HG02763 (cell line): ENCODE data around the gene AKR1E2.

ENCODE experiments used
- ATAC-seq: cut with Tn5 transposase; IDR thresholded peaks from one replicate; pipeline ENCODE4 v1.9.1; 2021; ENCODE audit warnings: mild to moderate bottlenecking, moderate library complexity; ENCODE audit not compliant: unreplicated experiment

The AKR1E2 gene

DNA sequence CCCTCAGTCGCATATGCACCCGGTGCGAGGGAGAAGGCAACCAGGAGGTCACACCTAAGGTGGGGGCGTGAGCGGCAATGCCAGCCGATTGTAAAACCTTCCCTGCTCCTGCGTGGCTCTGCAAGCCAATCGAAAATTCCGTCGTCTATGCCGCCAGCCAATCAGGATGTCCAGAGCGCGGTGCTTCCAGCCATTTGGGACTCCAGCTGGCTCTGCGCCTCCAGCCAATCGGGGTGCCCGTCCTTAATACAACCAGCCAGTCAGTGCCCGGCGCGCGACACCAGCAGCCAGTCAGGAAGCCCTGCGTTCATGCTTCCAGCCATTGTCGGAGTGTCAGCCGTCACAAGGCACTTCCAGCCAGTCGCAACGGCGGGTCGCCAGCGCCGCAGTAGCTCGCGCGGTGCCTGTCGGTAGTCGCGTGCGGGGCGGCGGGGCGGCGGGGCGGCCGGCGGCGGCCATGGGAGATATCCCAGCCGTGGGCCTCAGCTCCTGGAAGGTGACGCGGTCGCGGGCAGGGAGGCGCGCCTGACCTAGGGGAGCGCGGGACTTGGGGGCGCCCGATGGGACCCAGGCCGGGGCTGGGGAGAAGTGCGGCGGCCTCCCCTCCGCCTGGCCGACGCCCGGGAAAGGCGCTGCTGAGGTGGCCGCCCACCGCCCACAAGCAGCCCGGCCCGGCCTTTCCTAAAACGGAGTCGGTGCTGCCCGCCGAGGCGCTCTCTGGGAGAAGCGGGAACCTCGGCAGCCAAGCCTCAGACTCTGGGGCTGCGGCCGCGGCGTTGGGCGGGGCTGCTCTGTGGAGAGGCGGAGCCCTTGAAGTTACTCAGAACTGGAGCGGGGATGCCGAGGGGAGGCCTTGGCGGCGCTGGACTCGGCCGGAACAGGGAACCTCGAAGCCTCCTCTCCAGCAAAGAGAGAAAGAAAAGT lies at the start of gene AKR1E2:
Gene AKR1E2, plus strand, starts transcription at position 340 of the 924 bp plus-strand sequence. Its CDS starts 118 bp downstream, at position 458.
- ATAC-seq: no peak

GRCh38 chr10:4776234-4776638 lies 49.8 kb upstream of the AKR1E2 start:
- ATAC-seq: no peak

DNA sequence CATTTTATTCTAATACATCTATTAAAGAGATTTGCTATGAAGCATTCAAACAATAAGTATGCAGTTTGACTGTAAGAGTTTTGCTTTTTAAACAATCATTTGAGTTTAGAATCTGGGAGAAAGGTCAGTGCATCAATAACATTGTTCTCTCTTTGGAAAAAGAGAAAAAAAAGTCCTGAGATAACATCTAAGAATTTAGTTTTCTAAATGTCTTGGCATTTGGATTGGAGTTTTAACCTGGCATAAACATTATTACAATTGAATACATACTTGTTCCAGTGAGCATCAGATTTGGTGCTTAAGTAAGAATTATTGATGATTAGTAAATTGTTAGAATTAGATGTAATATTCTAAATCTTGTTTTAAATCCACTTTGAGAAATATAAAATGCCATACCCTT lies 47.2 kb upstream of the AKR1E2 start:
- ATAC-seq: no peak

- no peak for ATAC-seq
Measured at GRCh38 chr10:4780091-4780490, 45.9 kb upstream of the AKR1E2 start.

DNA sequence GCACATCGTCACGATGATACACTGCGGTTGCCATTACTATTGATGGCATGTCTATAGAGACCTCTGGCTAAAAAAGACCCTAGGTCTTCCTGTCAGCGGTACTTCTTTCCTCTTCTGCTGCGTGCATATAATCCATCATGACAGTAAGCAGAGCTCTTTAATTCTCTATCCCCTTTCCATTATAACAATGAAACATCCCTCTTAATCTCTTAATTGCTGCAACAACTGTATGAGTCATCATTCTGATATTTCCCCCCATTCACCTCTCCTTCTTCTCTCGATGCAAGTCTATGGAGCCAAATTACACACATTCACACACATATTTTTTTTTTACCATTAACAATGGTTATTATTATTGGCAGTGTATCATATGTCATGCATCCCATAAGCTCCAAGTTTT lies 45.2 kb upstream of the AKR1E2 start:
- ATAC-seq: no peak

DNA sequence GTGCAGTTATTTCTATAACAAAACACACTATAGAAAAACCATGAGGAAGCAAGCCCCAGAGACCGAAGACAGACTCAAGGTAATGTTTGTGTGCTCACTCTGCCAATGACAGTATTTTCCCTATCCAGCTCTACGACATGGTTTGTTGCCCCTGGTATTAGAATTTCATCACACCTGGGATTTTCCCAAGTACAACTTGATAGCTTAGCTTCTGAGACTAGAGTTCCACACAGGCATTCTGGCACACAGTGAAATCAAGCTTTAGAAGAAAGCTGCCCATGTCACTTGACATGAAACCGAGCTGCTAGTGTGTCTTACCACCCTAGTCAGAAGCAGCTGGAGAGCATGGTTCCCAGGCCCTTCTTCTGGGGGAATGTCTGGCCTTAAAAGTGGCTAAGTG lies 44.1 kb upstream of the AKR1E2 start:
- no peak for ATAC-seq

- no peak for ATAC-seq
Measured at GRCh38 chr10:4784667-4785333, 41.2 kb upstream of the AKR1E2 start.

DNA sequence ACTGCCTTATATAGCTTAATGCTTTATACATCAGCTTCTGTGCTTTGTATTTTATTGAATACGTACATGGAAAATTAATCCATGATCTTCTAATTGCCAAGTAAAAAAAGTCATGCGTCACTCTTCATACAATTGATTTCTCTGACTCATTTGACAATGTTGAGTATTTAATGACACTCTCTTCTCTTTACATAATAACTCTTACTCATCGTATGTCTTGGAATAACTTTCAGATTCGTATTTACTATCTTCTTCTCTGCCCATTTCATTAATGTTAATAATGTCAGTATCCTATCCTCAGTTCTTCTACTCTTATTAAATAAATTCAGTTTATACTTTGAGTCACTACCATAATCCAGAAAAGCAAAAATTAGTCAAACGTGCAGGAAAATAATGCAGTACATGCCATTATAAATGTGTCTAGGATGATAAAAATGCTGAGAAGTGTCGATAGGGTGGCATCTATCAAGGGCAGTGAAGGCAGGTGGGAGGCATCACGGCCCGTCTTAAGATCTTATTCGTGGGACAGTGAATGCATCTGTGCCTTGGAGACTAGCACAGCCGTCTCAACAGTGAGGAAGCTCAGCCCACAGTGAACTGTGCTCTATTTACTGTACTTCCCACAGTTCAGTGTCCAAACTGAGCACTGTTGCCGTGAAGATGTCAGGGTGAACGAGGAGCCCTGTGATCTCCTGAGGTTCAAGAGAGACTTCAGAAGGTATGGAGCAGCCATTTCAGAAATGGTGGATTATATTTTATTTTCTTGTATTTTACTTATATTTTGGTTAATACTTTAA lies 39.8 kb upstream of the AKR1E2 start:
- ATAC-seq: no peak

- ATAC-seq: no peak
Measured at GRCh38 chr10:4790045-4790444, 36.0 kb upstream of the AKR1E2 start.

- ATAC-seq: no peak
Measured at GRCh38 chr10:4790922-4791321, 35.1 kb upstream of the AKR1E2 start.

DNA sequence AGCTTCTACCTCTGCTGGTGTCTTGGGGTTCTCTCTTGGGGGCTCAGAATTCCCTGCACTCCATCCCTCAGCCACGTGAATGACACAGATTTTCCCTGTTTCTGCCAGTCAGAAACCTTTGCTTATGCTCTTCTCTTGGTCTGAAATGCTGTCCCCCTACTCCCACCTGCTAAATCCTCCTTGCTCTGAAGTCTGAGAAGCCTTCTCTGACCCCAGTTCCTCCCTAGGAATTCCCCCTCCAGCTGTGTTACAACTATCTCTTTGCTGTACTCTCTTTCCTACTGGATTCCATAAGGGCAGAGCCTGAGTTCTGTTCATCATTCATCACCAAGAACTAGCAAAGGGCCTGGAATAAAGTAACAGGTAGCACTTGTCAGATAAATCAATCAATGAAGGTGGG lies 33.6 kb upstream of the AKR1E2 start:
- ATAC-seq: no peak

DNA sequence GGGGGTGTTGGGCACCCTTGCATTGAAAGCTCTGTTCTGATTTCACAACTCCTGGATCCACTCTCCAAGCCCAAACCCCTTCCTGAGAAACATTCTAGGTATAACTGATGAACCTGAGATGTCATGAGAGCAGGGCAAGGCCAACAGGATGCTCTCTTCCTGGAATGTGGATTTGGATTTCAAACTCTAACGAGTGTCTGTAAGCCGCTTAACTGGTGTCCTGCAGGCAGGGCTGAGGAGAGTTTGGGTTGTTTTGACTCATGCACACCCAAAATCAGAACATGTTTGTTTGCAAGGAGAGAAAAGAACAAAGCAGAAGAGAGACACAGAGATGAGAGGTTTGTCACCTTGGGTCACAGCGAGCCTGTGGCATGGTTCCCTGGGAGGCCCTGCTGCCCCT lies 24.6 kb upstream of the AKR1E2 start:
- ATAC-seq: no peak

DNA sequence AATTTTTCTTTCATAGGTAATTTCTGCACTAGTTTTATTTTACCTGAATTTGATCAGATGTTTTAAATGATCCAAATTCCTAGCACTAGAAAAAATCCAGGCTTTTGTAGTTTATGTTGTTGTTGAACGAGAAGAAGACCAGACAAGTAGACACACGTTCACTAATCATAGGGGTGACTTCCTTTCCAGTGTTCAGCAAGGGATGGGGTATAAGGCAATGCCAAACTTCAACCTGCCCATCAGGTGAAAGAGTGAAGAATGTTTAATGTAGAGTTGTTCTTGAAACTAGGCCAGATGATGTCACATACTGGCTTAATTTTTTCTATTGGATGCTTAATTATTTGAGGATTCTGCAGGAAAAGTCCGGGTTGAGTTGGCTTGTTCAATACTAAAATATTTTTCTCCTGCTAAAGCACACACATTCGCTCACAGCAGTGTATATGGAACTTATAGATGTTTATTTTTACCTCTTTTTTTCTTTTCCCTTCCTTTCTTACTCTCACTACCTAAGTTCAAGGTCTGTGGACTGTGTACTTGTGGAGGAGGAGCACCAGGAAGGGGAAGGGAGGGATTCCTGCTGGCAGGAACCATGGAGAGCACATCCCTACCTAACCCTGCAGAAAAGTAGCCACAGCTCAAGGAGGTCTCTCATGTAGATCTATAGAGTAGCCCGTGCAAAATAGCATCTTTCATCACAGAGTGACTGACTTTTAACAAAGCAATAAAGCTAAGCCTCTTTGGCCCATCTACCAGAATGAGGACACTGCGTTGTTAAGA lies 23.1 kb upstream of the AKR1E2 start:
- no peak for ATAC-seq

DNA sequence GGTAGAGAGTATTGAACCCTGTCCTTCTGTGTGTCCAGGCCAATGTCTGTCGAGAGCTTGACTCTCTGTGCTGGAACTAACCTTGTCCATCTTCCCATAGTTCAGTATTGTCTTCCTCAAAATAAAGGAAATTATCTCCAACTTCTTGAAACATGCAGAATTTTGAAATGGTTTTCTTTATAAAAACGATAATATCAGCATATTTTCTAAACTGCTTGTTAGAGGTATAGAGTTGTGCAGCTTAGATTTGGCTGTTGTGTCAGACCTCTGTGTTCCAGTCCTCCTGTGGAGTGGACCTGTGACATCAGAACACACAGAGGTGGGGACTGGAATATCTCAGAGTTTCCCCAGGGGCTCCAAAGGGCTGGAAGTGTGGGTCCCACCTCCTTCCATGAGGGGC lies 22.2 kb upstream of the AKR1E2 start:
- ATAC-seq: no peak

DNA sequence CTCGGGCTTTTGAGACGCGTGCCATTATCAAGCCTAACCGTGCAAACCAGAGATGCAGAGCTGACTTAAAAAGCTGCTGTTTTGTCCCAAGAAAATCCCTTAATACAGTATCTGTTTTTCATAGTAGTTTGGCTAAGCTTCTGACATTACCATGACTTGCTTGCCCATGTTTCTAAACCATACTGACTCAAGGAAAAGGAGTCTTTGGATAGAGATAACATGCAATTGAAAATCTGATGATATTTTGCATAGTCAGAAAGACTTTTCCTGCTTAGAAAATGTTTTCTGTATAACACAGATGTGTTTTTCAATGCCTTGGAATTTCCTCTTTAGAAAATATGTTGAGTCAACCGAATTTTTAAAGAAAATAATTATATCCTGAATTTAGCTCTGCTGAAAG lies 21.5 kb upstream of the AKR1E2 start:
- no peak for ATAC-seq

GRCh38 chr10:4806534-4806933 lies 19.5 kb upstream of the AKR1E2 start:
- ATAC-seq: no peak

DNA sequence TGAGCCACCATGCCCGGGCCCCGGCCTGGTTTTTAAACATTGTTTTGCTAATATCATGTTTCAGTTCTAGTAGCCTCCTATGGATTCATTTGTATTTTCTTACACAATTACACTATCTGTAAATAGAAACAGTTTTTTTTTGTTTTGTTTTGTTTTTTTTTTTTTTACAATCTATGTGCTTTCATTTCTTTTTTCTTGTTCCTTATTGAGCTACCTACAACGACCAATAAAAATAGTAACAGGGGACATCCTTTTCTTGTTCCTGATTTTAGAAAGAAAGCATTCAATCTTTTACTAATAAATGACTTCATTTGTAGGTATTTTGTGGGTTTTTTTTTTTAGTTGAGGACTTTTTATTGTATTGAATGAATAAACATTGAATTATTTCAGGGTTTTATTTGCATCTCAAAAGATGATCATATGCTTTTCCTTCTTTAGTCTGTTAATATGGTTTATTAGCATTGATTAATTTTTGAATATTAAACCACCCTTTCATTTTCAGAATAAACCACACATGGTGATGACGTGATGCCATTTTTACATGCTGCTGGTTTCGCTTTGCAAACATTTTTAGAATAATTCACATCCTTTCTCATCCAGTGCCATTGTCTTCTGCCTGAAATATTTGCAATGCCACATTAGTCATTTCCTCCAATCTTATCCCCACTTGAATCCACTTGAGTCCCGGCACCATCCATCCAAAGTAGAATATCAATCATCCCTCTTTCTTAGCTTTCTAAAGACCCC lies 18.1 kb upstream of the AKR1E2 start:
- no peak for ATAC-seq

DNA sequence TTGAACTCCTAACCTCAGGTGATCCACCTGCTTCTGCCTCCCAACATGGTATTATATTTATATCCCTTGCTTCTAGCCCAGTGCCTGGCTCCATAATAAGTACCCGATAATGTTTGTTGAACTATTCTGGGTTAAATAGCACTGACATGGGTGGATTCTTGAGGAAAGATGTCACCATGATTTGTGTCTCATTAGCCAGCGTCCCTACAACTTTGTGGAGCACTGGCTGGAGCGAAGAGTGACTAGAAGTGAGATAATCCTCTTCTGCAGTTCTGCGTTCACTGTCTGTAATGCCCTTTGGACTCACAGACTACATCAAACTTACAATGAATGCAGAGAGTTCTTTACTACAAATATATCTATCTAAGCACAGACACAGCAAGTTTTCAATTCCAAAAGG lies 16.9 kb upstream of the AKR1E2 start:
- ATAC-seq: no peak

DNA sequence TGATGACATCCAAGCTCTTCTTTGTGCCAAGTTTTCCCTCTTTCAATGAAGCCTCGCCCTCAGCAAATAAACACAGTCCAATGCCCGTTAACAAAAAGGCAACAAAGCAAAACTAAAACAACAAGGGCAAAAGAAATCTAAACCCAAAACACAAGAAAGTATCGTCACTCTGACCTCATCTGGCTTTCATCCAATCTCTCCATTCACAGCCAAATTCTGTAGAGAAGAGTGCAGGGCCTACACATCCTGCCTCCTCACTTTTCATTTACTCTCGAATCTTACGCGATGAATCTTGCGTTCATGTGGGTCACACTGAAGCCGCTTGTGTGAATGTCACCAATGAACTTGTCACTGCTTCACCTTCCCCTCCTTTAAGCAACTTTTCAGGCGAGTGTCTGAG lies 15.9 kb upstream of the AKR1E2 start:
- no peak for ATAC-seq

DNA sequence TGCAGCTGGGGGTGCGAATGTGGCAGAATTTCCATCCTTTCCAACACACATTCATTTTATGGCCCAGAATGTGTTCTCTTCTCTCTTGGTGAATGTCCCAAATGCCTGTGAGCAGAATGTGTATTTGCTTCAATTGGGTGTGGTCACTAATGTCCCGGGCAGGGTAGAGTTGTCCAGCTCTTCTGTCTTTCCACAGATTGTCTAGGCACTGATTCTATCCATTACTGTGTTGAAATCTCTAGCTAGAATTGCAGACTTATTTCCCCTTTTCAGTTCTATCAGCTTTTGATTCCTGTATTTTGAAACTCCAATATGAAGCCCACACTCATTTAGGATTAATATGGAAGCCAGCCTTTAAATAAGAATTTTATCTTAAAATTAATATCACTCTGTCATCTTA lies 14.0 kb upstream of the AKR1E2 start:
- ATAC-seq: no peak
